Loucy (cell line): ENCODE results near the gene SPEF2.

Experiments
- H2AFZ ChIP-seq: fragments of 200-600 bp; sonication (generic); 2 replicates; pipeline ENCODE4 v1.6.0; 2016; ENCODE audit warnings: antibody characterized with exemption, mild to moderate bottlenecking, low read length, moderate library complexity
- H3F3A ChIP-seq: fragments of 200-600 bp; 2 replicates; pipeline ENCODE4 v1.6.0; 2016; ENCODE audit warnings: antibody characterized with exemption, low read depth, mild to moderate bottlenecking
- H3K27me3 ChIP-seq: fragments of 200-600 bp; sonication (generic); 2 replicates; pipeline ENCODE4 v1.6.1; 2014; ENCODE audit warnings: low read length, mild to moderate bottlenecking; ENCODE audit not compliant: insufficient read depth, poor library complexity, severe bottlenecking
- H3K36me3 ChIP-seq: fragments of 200-600 bp; sonication (generic); 2 replicates; pipeline ENCODE4 v1.6.1; 2016; ENCODE audit warnings: low read length; ENCODE audit not compliant: insufficient read depth
- H3K4me1 ChIP-seq: fragments of 200-600 bp; sonication (generic); 2 replicates; pipeline ENCODE4 v1.5.1; 2014; ENCODE audit warnings: low read length, mild to moderate bottlenecking; ENCODE audit not compliant: insufficient read depth, poor library complexity, severe bottlenecking
- H3K4me2 ChIP-seq: fragments of 200-600 bp; sonication (generic); 2 replicates; pipeline ENCODE4 v1.6.0; 2014; ENCODE audit warnings: antibody characterized with exemption, low read length, low read depth, mild to moderate bottlenecking; ENCODE audit not compliant: poor library complexity, severe bottlenecking
- H3K4me3 ChIP-seq: fragments of 200-600 bp; sonication (generic); 2 replicates; pipeline ENCODE4 v1.5.1; 2014; ENCODE audit warnings: low read length, mild to moderate bottlenecking, mixed read lengths; ENCODE audit not compliant: poor library complexity, severe bottlenecking
- H3K79me2 ChIP-seq: fragments of 200-600 bp; sonication (generic); 2 replicates; pipeline ENCODE4 v1.6.1; 2014; ENCODE audit warnings: low read length; ENCODE audit not compliant: insufficient read depth
- H3K9ac ChIP-seq: fragments of 200-600 bp; sonication (generic); 2 replicates; pipeline ENCODE4 v1.6.0; 2014; ENCODE audit warnings: mild to moderate bottlenecking, low read depth, low read length, moderate library complexity; ENCODE audit not compliant: poor library complexity, severe bottlenecking
- H3K9me2 ChIP-seq: fragments of 200-600 bp; sonication (generic); replicated peaks from 2 replicates; pipeline ENCODE4 v1.6.1; 2016; ENCODE audit warnings: low read depth, low read length, mixed read lengths
- H3K9me3 ChIP-seq: fragments of 200-600 bp; sonication (generic); 2 replicates; pipeline ENCODE4 v1.6.1; 2014; ENCODE audit warnings: mild to moderate bottlenecking, antibody characterized with exemption, low read length, low read depth; ENCODE audit not compliant: insufficient read depth
- H4K20me1 ChIP-seq: fragments of 200-600 bp; sonication (generic); 2 replicates; pipeline ENCODE4 v1.6.0; 2014; ENCODE audit warnings: antibody characterized with exemption, low read length, mild to moderate bottlenecking; ENCODE audit not compliant: insufficient read depth, poor library complexity, severe bottlenecking
- CTCF ChIP-seq: fragments of 200-600 bp; sonication (generic); conservative IDR thresholded peaks from 2 replicates; pipeline ENCODE4 v1.5.1; 2014; ENCODE audit warnings: mild to moderate bottlenecking, antibody characterized with exemption, low read length
- EZH2phosphoT487 ChIP-seq: fragments of 200-600 bp; IDR thresholded peaks from 2 replicates; pipeline ENCODE4 v1.6.1; 2018; ENCODE audit warnings: antibody characterized with exemption, mild to moderate bottlenecking, moderate library complexity, borderline replicate concordance

The SPEF2 gene

GRCh38 chr5:35788724-35789123, 171.1 kb downstream of the SPEF2 start:
- no peak overlapping the region for H3K4me3 ChIP-seq
- H3F3A ChIP-seq = no peaks in the 10 kb centered on the region
- H3K9me3 ChIP-seq = no peaks in the 10 kb centered on the region
- no peaks in the 10 kb centered on the region for H3K27me3 ChIP-seq
- H3K36me3 ChIP-seq = no peaks in the 10 kb centered on the region
- no peak overlapping the region for H3K9ac ChIP-seq
- no peaks in the 10 kb centered on the region for H3K9me2 ChIP-seq
- H2AFZ ChIP-seq = no peak overlapping the region
- no peak for TF ChIP-seq CTCF
- no peak for TF ChIP-seq EZH2phosphoT487
- H3K4me1 ChIP-seq = no peaks in the 10 kb centered on the region
- H4K20me1 ChIP-seq = no peaks in the 10 kb centered on the region
- no peak overlapping the region for H3K4me2 ChIP-seq
- no peaks in the 10 kb centered on the region for H3K79me2 ChIP-seq

- Histone ChIP-seq H3K4me3 (no peak overlapping the region), H3K36me3 (no peaks in the 10 kb centered on the region), H4K20me1 (no peaks in the 10 kb centered on the region), H3K27me3 (no peaks in the 10 kb centered on the region), H2AFZ (no peak overlapping the region), H3K4me1 (no peaks in the 10 kb centered on the region), H3K79me2 (no peaks in the 10 kb centered on the region), H3K9me2 (no peaks in the 10 kb centered on the region), H3K4me2 (no peak overlapping the region), H3F3A (no peaks in the 10 kb centered on the region), H3K9me3 (no peaks in the 10 kb centered on the region), H3K9ac (no peak overlapping the region)
- no peak for TF ChIP-seq EZH2phosphoT487
- TF ChIP-seq CTCF = no peak
Measured at GRCh38 chr5:35789732-35790456, 172.2 kb downstream of the SPEF2 start.

GRCh38 chr5:35790457-35790822, 172.8 kb downstream of the SPEF2 start:
- Histone ChIP-seq H3K4me1 (no peaks in the 10 kb centered on the region), H3K9ac (no peak overlapping the region), H3K9me3 (no peaks in the 10 kb centered on the region), H4K20me1 (no peaks in the 10 kb centered on the region), H3K79me2 (no peaks in the 10 kb centered on the region), H3K4me3 (no peak overlapping the region), H3K4me2 (no peak overlapping the region), H3F3A (no peaks in the 10 kb centered on the region), H3K36me3 (no peaks in the 10 kb centered on the region), H2AFZ (no peak overlapping the region), H3K27me3 (no peaks in the 10 kb centered on the region), H3K9me2 (no peaks in the 10 kb centered on the region)
- no peak for TF ChIP-seq CTCF
- no peak for TF ChIP-seq EZH2phosphoT487
